ENCODE measurements around the gene BCAR3.

Gene BCAR3

DNA sequence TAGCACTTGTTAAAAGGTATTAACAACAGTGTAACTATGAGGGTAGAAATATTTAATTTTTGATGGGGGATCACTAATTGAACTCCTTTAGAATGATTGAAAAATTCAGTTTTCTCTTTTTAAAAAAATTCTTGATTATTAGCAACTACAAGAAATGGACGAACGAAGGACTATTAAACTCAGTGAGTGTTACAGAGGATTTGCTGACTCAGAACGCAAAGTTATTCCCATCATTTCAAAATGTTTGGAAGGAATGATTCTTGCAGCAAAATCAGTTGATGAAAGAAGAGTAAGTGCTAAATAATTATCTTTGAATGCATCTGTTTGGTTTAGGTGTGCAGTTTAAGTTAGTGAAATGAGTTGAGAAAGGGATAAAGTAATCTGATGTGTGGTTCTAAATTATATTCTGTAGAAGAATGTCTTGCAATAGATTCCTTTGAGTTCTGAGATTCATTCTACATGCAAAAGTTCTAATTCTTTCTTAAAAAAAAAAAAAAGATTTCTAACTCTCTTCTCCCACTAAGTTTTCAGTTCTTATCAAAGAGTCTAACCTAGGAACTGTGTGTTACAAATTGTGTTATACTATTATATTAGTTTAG lies 148.8 kb downstream of the BCAR3 start:
- no peak for DNase-seq

- no peak for DNase-seq
Measured at GRCh38 chr1:93531193-93531592, 150.4 kb downstream of the BCAR3 start.

- DNase-seq, result no peak
Measured at GRCh38 chr1:93528412-93528811, 153.2 kb downstream of the BCAR3 start.

GRCh38 chr1:93526431-93526830 lies 155.2 kb downstream of the BCAR3 start:
- DNase-seq, result no peak

DNA sequence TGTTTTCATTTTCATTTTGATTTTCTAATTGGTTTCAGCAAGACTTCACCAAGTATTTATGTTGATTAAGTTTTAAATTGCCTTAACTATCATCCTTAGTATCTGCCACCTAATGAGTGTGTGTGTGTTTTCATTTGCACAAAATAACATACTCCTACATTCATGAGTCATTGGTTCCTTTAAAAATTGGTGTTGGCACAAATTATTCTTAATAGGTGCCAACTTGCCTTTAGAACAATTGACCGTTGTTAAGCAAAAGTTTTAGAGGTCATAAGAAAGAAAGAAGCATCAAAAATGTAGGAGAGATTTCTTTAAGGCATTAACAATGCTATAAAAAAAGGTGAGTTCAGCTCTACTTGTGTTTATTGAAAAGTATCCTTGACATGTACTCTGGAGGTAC lies 156.2 kb downstream of the BCAR3 start:
- no peak for DNase-seq

DNA sequence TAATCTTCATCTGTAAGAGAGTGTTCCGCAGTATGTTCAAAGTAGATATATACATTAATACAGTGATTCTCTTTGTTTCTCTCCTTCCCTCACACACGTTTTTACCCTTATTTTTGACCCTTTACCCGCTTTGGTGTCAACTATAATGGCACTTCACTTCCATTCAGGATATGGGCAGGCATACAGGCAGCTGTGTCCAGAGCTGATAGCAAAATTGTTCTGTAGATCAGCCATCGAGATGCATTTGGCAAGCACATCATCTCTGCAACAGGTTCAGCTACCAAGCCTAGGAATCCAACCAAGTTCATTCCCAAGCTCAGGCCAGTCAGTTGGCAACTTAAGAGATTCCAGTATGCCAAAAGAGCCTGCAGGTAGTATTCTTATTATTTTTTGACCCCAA lies 158.9 kb downstream of the BCAR3 start:
- no peak for DNase-seq

DNA sequence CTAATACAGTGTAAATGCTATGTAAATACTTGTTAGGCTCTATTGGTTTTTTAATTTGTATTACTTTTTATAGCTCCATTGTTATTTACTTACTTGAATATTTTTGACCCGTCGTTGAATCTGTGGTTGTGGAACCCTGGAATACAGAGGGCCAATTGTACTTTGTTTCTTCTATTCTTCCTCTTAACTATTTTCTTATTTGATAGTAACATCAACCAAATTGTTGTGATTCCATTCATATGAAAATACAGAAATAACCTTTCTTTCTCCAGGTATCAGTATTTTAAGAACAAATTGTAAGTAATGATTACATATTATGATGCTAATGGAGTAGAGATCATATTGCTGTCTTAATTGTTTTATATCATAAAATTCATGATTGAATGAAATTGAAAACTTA lies 160.0 kb downstream of the BCAR3 start:
- no peak for DNase-seq

DNA sequence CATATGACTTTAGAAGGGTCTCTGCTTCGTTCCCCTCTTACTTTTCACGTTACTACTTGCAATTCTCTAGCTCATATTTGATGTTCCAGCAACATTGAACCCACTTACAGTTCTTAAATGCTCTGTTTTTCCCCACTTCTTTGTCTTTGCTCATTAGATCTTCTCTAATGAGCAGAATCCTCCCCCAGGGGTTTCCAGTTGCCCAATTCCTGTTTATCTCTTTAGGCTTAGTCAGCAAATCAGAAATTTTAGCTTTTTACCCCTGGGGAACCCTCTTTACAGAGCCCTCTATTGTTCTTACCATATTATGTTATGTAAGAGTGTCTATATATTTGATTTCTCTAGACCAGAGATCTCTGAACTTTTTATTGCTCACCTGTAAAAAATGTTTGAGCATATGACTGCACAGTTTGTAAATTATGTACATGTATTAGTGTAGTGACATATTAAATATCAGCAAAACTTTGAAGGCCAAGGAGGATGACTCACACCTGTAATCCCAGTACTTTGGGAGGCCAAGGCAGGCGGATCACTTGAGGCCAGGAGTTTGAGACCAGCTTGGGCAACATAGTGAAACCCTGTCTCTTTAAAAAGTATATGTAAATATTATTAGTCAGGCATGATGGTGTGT lies 162.3 kb downstream of the BCAR3 start:
- DNase-seq, result no peak

- no peak for DNase-seq
Measured at GRCh38 chr1:93518516-93518915, 163.1 kb downstream of the BCAR3 start.

GRCh38 chr1:93516164-93516563 lies 165.5 kb downstream of the BCAR3 start:
- no peak for DNase-seq
